HCT116 (cell line): ENCODE results near the gene NFS1. TPM values are rescaled to one million over a fixed set of nuclear protein-coding genes. Genes with fewer than 3 reads are reported as not detected.

ENCODE experiments used
- ATAC-seq: fragments of 200-7000 bp; cut with Tn5 transposase; 2 replicates; pipeline ENCODE4 v1.9.1; 2020; ENCODE audit warnings: mild to moderate bottlenecking, moderate library complexity
- BruUV-seq: library from RNA; stranded (reverse); fragments of 400-500 nt; replicated peaks from 2 replicates; lab custom pipeline; 2021; lab: Mats Ljungman, UMichigan
- CTCF ChIA-PET: fragments of 300-600 bp; sonication (Branson Sonifier 250); formaldehyde crosslinking; loops from one replicate; lab custom pipeline; 2021; ENCODE audit warnings: antibody characterized with exemption; lab: Charles Lee
- POLR2A ChIA-PET: fragments of 300-600, 350-600 bp; sonication (Branson Sonifier 250); formaldehyde crosslinking; loops from one replicate; lab custom pipeline; 2021; ENCODE audit warnings: antibody characterized with exemption; lab: Charles Lee
- RAD21 ChIA-PET, 2 experiments: fragments of 300-600 bp; sonication (Branson Sonifier 250); formaldehyde crosslinking; loops; one replicate each; lab custom pipeline; 2023; ENCODE audit warnings: low total read pairs in 2 of 2; ENCODE audit not compliant: uncharacterized antibody in 2 of 2, unreplicated experiment in 2 of 2, low non-redundant PET in 1 of 2; lab: Charles Lee
- DNase-seq: peaks from one replicate; pipeline ENCODE4 v3.0.0-alpha.2; 2010; ENCODE audit warnings: low read depth, low spot score
- H2AFZ ChIP-seq: fragments of 200-600 bp; shearing (Covaris generic), sonication (generic); 2 replicates; pipeline ENCODE4 v1.6.1; 2017; ENCODE audit warnings: low read depth, mixed run types, mixed read lengths, antibody characterized with exemption, low read length; ENCODE audit not compliant: poor library complexity, severe bottlenecking
- H3K27ac ChIP-seq: 2 replicates; pipeline ENCODE4 v1.5.1; 2012; ENCODE audit warnings: low read depth, low read length
- H3K27me3 ChIP-seq: fragments of 200-600 bp; sonication (generic); 2 replicates; pipeline ENCODE4 v1.6.1; 2016; ENCODE audit warnings: mixed run types, low read length, mixed read lengths; ENCODE audit not compliant: insufficient read depth
- H3K36me3 ChIP-seq, 2 experiments: fragments of 200-500 bp in 1 of 2; fragments of 200-600 bp in 1 of 2; sonication (Bioruptor generic) in 1 of 2; sonication (generic) in 1 of 2; 2 replicates each; pipeline versions ENCODE4 v1.5.1 to v1.6.1; 2014 to 2016; ENCODE audit warnings: low read length in 2 of 2, inconsistent platforms in 1 of 2, mixed read lengths in 1 of 2, mixed run types in 1 of 2; ENCODE audit not compliant: insufficient read depth in 2 of 2, control insufficient read depth in 1 of 2
- H3K4me1 ChIP-seq, 2 experiments: fragments of 200-600 bp in 1 of 2; sonication (generic) in 1 of 2; 2 replicates each; pipeline versions ENCODE4 v1.5.1 to v1.6.1; 2012 to 2017; ENCODE audit warnings: low read length in 2 of 2, inconsistent platforms in 1 of 2, mild to moderate bottlenecking in 1 of 2, mixed read lengths in 1 of 2, mixed run types in 1 of 2, moderate library complexity in 1 of 2; ENCODE audit not compliant: insufficient read depth in 2 of 2, control insufficient read depth in 1 of 2
- H3K4me2 ChIP-seq: fragments of 200-600 bp; sonication (generic); 2 replicates; pipeline ENCODE4 v1.6.1; 2017; ENCODE audit warnings: mixed run types, low read length, mixed read lengths
- H3K4me3 ChIP-seq, 2 experiments: fragments of 200-600 bp in 1 of 2; sonication (generic) in 1 of 2; replicated peaks in 1 of 2; 2 replicates each; pipeline ENCODE4 v1.5.1; 2011 to 2016; ENCODE audit warnings: low read length in 2 of 2, control low read depth in 1 of 2, low read depth in 1 of 2, mild to moderate bottlenecking in 1 of 2, mixed read lengths in 1 of 2, mixed run types in 1 of 2
- H3K79me2 ChIP-seq: fragments of 200-600 bp; sonication (generic); 2 replicates; pipeline ENCODE4 v1.6.1; 2017; ENCODE audit warnings: mild to moderate bottlenecking, mixed run types, low read length, moderate library complexity, mixed read lengths; ENCODE audit not compliant: insufficient read depth
- H3K9ac ChIP-seq: fragments of 200-600 bp; sonication (generic); 2 replicates; pipeline ENCODE4 v1.6.1; 2016; ENCODE audit warnings: low read length, mixed read lengths
- H3K9me2 ChIP-seq: fragments of 200-600 bp; sonication (generic), shearing (Covaris generic); 2 replicates; pipeline ENCODE4 v1.6.1; 2017; ENCODE audit warnings: mixed run types, mild to moderate bottlenecking, moderate library complexity; ENCODE audit not compliant: insufficient read depth
- H3K9me3 ChIP-seq, 2 experiments: fragments of 200-500 bp in 1 of 2; fragments of 200-600 bp in 1 of 2; sonication (Bioruptor generic) in 1 of 2; sonication (generic) in 1 of 2; 2 replicates each; pipeline ENCODE4 v1.6.1; 2014 to 2017; ENCODE audit warnings: low read length in 2 of 2, mixed read lengths in 2 of 2, inconsistent platforms in 1 of 2, low read depth in 1 of 2, mild to moderate bottlenecking in 1 of 2, mixed run types in 1 of 2, moderate library complexity in 1 of 2; ENCODE audit not compliant: control insufficient read depth in 1 of 2, insufficient read depth in 1 of 2
- H4K20me1 ChIP-seq: fragments of 200-600 bp; sonication (generic), shearing (Covaris generic); 2 replicates; pipeline ENCODE4 v1.6.1; 2017; ENCODE audit warnings: mixed run types, mild to moderate bottlenecking, moderate library complexity; ENCODE audit not compliant: insufficient read depth
- CBX3 ChIP-seq: IDR thresholded peaks from 2 replicates; pipeline ENCODE4 v1.6.1; 2012; ENCODE audit warnings: low read depth
- CEBPB ChIP-seq: IDR thresholded peaks from 2 replicates; pipeline ENCODE4 v1.6.1; 2012; ENCODE audit warnings: low read depth
- EGR1 ChIP-seq: IDR thresholded peaks from 2 replicates; pipeline ENCODE4 v1.6.1; 2012; ENCODE audit warnings: low read depth
- ELF1 ChIP-seq: IDR thresholded peaks from 2 replicates; pipeline ENCODE4 v1.6.1; 2012; ENCODE audit warnings: low read depth, borderline replicate concordance
- EZH2 ChIP-seq: fragments of 200-600 bp; sonication (generic); IDR thresholded peaks from 2 replicates; pipeline ENCODE4 v1.6.1; 2017; ENCODE audit warnings: antibody characterized with exemption, mixed run types
- EZH2phosphoT487 ChIP-seq: fragments of 200-600 bp; IDR thresholded peaks from 2 replicates; pipeline ENCODE4 v1.6.1; 2018; ENCODE audit warnings: antibody characterized with exemption, borderline replicate concordance
- FOSL1 ChIP-seq: IDR thresholded peaks from 2 replicates; pipeline ENCODE4 v1.6.1; 2012; ENCODE audit warnings: low read depth
- RAD21 ChIP-seq: IDR thresholded peaks from 2 replicates; pipeline ENCODE4 v1.6.1; 2012; ENCODE audit warnings: low read depth, mild to moderate bottlenecking
- SIN3A ChIP-seq: IDR thresholded peaks from 2 replicates; pipeline ENCODE4 v1.6.1; 2012; ENCODE audit warnings: low read depth
- SP1 ChIP-seq: IDR thresholded peaks from 2 replicates; pipeline ENCODE4 v1.6.1; 2012; ENCODE audit warnings: low read depth
- SRF ChIP-seq: IDR thresholded peaks from 2 replicates; pipeline ENCODE4 v1.6.1; 2012; ENCODE audit warnings: low read depth
- TCF7L2 ChIP-seq: IDR thresholded peaks from 2 replicates; pipeline ENCODE4 v1.7.0; 2011; ENCODE audit warnings: borderline replicate concordance, inconsistent platforms; ENCODE audit not compliant: insufficient read depth, insufficient read length; ENCODE audit errors: extremely low read depth
- YY1 ChIP-seq: IDR thresholded peaks from 2 replicates; pipeline ENCODE4 v1.6.1; 2011; ENCODE audit warnings: low read length, low read depth, moderate library complexity, mild to moderate bottlenecking; ENCODE audit not compliant: insufficient replicate concordance; ENCODE audit errors: extremely low read depth
- ZFX ChIP-seq: fragments of 450-650 bp; IDR thresholded peaks from 2 replicates; pipeline ENCODE4 v1.6.1; 2017
- ZNF274 ChIP-seq: fragments of 200-500 bp; sonication (Bioruptor generic); IDR thresholded peaks from 2 replicates; pipeline ENCODE4 v1.6.1; 2014; ENCODE audit warnings: mild to moderate bottlenecking, low read depth, low read length, inconsistent platforms
- intact Hi-C: fragments of 100-400 bp; cut with micrococcal nuclease; formaldehyde crosslinking; loops from 2 replicates; pipeline ENCODE4 v1.10.0; 2022
- total RNA-seq: library from RNA; stranded (reverse); gene quantifications from one replicate; pipeline ENCODE4 v1.2.1, GENCODE V29; 2021; ENCODE audit not compliant: unreplicated experiment
- TF ChIP-seq, protein P1 (sequence below): IDR thresholded peaks from 2 replicates; pipeline ENCODE4 v1.6.1; 2012
- TF ChIP-seq, protein P2 (sequence below): IDR thresholded peaks from 2 replicates; pipeline ENCODE4 v1.6.1; 2012; ENCODE audit warnings: low read depth
- TF ChIP-seq, protein P3 (sequence below): IDR thresholded peaks from 2 replicates; pipeline ENCODE4 v1.6.1; 2012
- TF ChIP-seq, protein P4 (sequence below): IDR thresholded peaks from 2 replicates; pipeline ENCODE4 v1.6.1; 2011; ENCODE audit warnings: mild to moderate bottlenecking, low read length, moderate library complexity; ENCODE audit not compliant: insufficient replicate concordance; ENCODE audit errors: extremely low read depth

The NFS1 gene
- total RNA-seq, 1 experiment from 2014 or later: 33.9 TPM

DNA sequence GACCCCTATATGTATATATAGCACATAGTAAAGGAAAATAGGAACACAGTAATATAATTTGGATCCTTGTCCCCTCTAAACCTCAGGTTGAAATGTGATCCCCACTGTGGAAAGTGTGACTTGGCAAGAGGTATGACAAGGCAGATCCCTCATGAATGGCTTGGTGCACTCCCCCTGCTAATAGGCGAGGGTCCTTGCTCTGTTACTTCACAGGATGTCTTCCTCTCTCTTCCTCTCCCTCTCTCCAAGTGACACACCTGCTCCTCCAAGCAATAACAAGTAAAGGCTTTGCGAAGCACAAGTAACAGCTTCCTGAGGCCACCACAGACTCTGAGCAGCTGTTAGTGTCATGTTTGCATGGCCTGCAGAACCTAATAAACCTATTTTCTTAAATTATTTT lies 16.5 kb upstream of the NFS1 start:
- DNase-seq (no peak), ATAC-seq (no peak)
- Histone ChIP-seq H3K27me3 (no peaks in the 10 kb centered on the region), H3K27ac (no peak overlapping the region), H3K4me2 (no peak overlapping the region)
- CTCF ChIA-PET: no interaction called here
- TF ChIP-seq CBX3 (no peak), EGR1 (no peak), ZNF274 (no peak), FOSL1 (no peak), EZH2phosphoT487 (no peak), SP1 (no peak), ELF1 (no peak), RAD21 (no peak), EZH2 (no peak), SIN3A (no peak), TCF7L2 (no peak), YY1 (no peak), SRF (no peak), CEBPB (no peak), ZFX (no peak)
- TF ChIP-seq, protein P1, sequence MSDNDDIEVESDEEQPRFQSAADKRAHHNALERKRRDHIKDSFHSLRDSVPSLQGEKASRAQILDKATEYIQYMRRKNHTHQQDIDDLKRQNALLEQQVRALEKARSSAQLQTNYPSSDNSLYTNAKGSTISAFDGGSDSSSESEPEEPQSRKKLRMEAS: no peak
- TF ChIP-seq, protein P2, sequence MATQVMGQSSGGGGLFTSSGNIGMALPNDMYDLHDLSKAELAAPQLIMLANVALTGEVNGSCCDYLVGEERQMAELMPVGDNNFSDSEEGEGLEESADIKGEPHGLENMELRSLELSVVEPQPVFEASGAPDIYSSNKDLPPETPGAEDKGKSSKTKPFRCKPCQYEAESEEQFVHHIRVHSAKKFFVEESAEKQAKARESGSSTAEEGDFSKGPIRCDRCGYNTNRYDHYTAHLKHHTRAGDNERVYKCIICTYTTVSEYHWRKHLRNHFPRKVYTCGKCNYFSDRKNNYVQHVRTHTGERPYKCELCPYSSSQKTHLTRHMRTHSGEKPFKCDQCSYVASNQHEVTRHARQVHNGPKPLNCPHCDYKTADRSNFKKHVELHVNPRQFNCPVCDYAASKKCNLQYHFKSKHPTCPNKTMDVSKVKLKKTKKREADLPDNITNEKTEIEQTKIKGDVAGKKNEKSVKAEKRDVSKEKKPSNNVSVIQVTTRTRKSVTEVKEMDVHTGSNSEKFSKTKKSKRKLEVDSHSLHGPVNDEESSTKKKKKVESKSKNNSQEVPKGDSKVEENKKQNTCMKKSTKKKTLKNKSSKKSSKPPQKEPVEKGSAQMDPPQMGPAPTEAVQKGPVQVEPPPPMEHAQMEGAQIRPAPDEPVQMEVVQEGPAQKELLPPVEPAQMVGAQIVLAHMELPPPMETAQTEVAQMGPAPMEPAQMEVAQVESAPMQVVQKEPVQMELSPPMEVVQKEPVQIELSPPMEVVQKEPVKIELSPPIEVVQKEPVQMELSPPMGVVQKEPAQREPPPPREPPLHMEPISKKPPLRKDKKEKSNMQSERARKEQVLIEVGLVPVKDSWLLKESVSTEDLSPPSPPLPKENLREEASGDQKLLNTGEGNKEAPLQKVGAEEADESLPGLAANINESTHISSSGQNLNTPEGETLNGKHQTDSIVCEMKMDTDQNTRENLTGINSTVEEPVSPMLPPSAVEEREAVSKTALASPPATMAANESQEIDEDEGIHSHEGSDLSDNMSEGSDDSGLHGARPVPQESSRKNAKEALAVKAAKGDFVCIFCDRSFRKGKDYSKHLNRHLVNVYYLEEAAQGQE: no peak
- TF ChIP-seq, protein P3, sequence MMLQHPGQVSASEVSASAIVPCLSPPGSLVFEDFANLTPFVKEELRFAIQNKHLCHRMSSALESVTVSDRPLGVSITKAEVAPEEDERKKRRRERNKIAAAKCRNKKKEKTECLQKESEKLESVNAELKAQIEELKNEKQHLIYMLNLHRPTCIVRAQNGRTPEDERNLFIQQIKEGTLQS: no peak
- TF ChIP-seq, protein P4, sequence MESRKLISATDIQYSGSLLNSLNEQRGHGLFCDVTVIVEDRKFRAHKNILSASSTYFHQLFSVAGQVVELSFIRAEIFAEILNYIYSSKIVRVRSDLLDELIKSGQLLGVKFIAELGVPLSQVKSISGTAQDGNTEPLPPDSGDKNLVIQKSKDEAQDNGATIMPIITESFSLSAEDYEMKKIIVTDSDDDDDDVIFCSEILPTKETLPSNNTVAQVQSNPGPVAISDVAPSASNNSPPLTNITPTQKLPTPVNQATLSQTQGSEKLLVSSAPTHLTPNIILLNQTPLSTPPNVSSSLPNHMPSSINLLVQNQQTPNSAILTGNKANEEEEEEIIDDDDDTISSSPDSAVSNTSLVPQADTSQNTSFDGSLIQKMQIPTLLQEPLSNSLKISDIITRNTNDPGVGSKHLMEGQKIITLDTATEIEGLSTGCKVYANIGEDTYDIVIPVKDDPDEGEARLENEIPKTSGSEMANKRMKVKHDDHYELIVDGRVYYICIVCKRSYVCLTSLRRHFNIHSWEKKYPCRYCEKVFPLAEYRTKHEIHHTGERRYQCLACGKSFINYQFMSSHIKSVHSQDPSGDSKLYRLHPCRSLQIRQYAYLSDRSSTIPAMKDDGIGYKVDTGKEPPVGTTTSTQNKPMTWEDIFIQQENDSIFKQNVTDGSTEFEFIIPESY: no peak
- TF ChIP-seq, all 23 proteins: peak for 0
- H3K4me3 ChIP-seq: no peak overlapping the region
- no TSS peak for BruUV-seq
- H2AFZ ChIP-seq: no peak overlapping the region
- H4K20me1 ChIP-seq: peaks cover 56% of the 10 kb centered on the region
- POLR2A ChIA-PET: interaction anchor here (1.5 kb wide), 1 partner anchor 27 kb away, joined by 4 read pairs; the partner anchor contains the start of gene RBM39
- RAD21 ChIA-PET: no interaction called here
- peaks cover 84 to 96% of the 10 kb centered on the region in 2 experiments for H3K36me3 ChIP-seq
- no peaks in the 10 kb centered on the region for H3K9me2 ChIP-seq
- H3K9ac ChIP-seq: no peak overlapping the region
- intact Hi-C loops: no loop called here
- peaks cover 99% of the 10 kb centered on the region for H3K79me2 ChIP-seq
- H3K4me1 ChIP-seq: no peaks in the 10 kb centered on the region
- H3K9me3 ChIP-seq: no peaks in the 10 kb centered on the region
